Sciatic nerve (tissue), 2 donors: ENCODE measurements around the gene INPP5A. TPM values are rescaled to one million over a fixed set of nuclear protein-coding genes. Genes with fewer than 3 reads are reported as not detected.

Source experiments
- ATAC-seq: fragments of 200-7000 bp; cut with Tn5 transposase; one replicate; pipeline ENCODE4 v1.9.1; 2020; ENCODE audit warnings: mild to moderate bottlenecking, moderate library complexity
- DNase-seq: peaks from one replicate; pipeline ENCODE4 v3.0.0-alpha.2; 2020; ENCODE audit warnings: low spot score
- intact Hi-C: fragments of 100-400 bp; cut with DNase I; formaldehyde crosslinking; loops from one replicate; pipeline ENCODE4 v1.14.2; 2022
- total RNA-seq: library from RNA; stranded (reverse); fragmentation: NEBNext Ultra II Directional; extraction: Animal tissue kit (Norgen Biotek cat#: 25700); gene quantifications from one replicate; pipeline ENCODE4 v1.2.1, GENCODE V29; 2021
- donor health status: DM: no; HTN: no; CAD: no.
- donor health status: DM: no; HTN: no; CAD: no.

INPP5A gene
- total RNA-seq, 1 donor from 2014 or later = 54.3 TPM

DNA sequence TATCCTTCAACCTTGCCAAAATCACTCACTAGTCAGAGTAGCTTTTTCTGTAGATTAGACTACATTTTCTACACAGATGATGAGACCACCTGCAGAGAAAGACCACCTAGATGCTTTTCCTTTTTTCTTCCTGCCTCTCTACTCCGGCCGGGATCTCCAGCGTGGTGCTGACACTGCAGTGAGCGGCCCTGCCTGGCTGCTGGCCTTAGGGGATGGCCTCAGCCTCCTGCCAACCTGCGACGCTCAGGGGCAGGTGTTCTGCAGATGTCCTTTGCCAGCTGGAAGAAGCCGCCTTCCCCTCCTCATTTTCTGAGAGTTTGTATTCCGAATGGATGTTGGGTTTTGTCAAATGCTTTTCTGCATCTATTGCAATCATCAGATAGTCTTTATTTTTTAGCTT, 291.8 kb downstream of the INPP5A start:
- no peak for ATAC-seq
- DNase-seq = no peak
- intact Hi-C loops = no loop called here

DNA sequence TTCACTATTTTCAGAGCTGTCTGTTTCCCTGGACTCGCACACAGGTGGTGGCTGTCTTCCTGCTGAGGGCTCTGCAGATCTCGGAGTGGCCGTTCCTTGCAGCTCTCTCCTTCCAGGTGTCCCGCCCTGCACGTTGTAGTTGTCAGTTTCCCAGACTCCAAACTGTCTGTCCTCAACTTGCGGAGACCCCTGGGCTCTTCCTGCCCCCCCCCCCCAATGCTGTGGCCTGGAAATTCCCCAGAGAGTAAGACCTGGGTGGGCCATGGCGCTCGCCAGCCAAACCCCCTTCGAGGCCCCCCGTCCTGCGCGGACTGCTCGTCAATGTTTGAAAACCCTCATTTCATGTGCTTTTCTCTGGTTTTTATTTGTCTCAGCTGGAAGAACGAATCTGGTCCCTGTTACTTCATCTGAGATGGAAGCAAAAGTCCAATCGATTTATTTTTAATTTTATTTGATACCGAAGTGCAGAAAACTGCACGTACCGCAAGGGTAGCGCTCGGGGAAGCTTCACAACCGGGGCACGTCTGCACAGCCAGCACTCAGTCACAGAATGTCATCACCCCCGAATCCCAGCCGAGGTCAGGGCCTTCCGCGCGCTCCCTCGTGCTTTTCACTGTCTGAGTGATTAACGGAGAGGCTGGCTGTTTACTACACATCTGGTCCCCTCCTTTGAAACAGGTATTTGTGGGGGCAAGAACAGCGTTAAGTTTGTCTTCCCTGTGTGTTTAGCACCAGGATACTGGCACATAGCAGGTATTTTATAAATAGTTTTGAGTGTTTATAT, 294.8 kb downstream of the INPP5A start:
- no peak for DNase-seq
- intact Hi-C loops = loop anchor here (10.0 kb wide), 1 partner anchor 292 kb away; no protein-coding TSS in a partner anchor
- no peak for ATAC-seq

Other genes with a start within 250 kb of the INPP5A start
- gene STK32C, start 229.8 kb upstream of the INPP5A start, total RNA-seq = 11.1 TPM
- 12.4 TPM for gene LRRC27, start 205.6 kb upstream of the INPP5A start, total RNA-seq
- gene PWWP2B, start 140.6 kb upstream of the INPP5A start, total RNA-seq = 13.3 TPM
- 2.1 TPM for gene NKX6-2, start 248.4 kb downstream of the INPP5A start, total RNA-seq